Measurements from ENCODE around the gene KIAA1671.

The KIAA1671 gene

DNA sequence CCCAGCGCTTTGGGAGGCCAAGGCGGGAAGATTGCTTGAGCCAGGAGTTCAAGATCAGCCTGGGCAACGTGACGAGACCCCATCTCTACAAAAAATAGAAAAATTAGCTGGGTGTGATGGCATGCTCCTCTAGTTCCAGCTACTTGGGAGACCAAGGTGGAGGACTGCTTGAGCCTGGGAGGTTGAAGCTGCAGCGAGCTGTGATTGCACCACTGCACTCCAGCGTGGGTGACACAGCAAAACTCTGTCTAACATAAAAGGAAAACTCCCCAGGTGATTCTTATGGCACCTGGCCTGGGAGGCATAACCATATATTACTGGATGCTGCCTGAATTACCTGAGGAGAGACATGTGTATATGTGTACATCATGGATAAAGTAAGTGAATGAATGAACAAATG is 29.1 kb downstream of the KIAA1671 start:
- DNase-seq (ENCODE audit: low read depth), result no peak

DNA sequence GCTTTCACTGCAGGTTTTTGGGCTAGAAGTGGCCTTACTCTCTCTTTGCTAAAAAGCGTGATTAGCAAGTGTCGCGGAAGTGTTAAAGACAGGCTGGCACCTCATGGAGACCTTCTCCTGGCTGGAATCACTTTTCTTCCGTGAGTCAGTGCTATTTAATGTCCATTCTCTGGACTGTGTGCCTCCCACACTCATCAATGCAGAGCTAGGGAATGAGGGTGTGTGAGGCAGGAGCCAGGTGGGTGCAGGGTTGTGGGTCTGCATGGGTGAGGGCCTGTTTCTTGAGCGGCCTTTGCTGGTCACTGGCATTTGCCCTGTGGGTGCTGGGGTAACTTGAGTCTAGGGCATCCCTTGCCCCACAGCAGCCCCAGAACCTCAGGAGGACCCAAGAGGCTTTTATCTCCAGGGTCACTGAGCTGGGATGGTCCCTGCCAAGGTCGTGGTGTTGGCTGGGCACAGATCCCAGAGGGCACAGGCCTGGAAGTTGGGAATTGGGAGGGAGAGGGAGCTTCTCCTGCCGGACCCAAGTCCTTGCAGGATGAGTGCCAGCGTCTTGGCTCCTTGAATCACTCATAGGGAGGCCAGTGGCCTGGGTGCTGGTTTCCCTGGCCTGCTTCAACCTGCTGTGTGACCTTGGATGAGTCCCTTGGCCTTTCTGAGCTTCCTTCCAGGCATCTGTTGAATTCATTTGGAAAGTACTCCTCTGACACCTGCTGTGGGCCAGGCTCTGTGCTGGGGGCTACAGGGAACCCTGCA is 30.0 kb downstream of the KIAA1671 start:
- no peak for DNase-seq (ENCODE audit: low read depth)

- no peak for DNase-seq (ENCODE audit: low read depth)
Measured at GRCh38 chr22:24983151-24983550, 30.6 kb downstream of the KIAA1671 start.

DNA sequence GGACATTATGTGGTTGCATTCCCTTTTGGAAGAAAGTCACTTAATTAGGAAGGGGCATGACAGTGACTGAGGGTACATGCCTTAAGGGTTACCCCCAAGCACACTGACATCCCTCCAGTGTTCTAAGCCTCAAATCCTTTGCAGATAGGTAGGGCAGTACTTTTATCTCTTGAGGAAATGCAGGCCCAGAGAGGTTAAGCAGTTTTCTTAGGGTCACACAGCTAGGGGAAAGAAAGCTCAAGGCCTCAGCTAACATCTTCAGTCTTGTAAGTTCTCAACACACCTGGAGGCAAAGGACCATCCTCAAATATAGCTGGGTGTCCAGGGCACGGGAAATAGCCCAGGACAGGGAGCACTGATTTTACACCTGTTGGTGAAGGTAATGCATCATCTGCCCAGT is 31.6 kb downstream of the KIAA1671 start:
- DNase-seq (ENCODE audit: low read depth), result no peak

DNA sequence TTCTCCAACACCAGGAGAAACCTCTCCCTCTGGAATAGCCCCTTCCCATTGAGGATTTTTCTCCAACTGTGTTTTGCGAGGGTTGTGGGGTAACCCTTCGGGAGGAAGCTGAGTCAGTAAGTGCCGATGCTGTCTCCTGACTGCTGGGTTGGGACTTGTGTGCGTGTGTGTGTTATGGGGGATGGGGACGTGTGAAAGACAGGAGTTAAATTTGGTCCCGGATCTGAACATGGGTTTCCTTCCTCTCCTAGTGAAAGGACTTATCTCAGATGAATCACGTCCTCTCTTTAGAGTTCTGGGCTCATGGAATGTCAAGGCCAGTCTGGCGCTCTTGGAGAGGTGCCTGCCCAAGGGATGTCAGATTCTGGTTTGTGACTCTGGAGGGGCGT is 33.3 kb downstream of the KIAA1671 start:
- peak; percentile 92 for DNase-seq (ENCODE audit: low read depth)

- DNase-seq (ENCODE audit: low read depth), result no peak
Measured at GRCh38 chr22:24986816-24987215, 34.3 kb downstream of the KIAA1671 start.

GRCh38 chr22:24989135-24989534 is 36.6 kb downstream of the KIAA1671 start:
- DNase-seq (ENCODE audit: low read depth), result no peak

DNA sequence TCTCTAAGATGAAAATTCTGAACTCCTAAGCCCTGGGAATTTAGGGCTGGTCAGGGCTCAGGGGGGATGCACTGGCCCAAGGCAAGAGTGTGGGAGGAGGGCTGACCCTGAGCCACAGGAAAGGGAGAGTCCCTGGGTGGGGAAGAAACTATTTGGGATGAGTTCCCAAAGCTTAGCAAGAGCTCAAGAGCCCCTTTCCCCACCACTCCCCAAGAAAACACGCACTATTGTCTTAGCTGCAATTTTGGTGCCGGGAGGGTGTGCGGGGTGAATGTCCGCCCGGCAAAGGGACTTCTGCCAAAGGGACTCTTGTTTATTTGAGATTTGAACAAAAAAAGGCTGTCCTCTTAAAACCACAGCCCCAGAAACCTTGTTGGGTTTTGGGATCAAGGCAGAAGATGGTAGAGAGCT is 37.0 kb downstream of the KIAA1671 start:
- DNase-seq (ENCODE audit: low read depth), result no peak

GRCh38 chr22:24990344-24990905 is 37.9 kb downstream of the KIAA1671 start:
- no peak for DNase-seq (ENCODE audit: low read depth)

- DNase-seq (ENCODE audit: low read depth), result no peak
Measured at GRCh38 chr22:24992946-24993345, 40.4 kb downstream of the KIAA1671 start.

- no peak for DNase-seq (ENCODE audit: low read depth)
Measured at GRCh38 chr22:24994070-24994763, 41.7 kb downstream of the KIAA1671 start.

- DNase-seq (ENCODE audit: low read depth), result no peak
Measured at GRCh38 chr22:24995649-24996180, 43.2 kb downstream of the KIAA1671 start.

- peak; percentile 65 for DNase-seq (ENCODE audit: low read depth)
Measured at GRCh38 chr22:24996420-24996952, 44.0 kb downstream of the KIAA1671 start.

GRCh38 chr22:24997023-24997422 is 44.5 kb downstream of the KIAA1671 start:
- no peak for DNase-seq (ENCODE audit: low read depth)

GRCh38 chr22:25000686-25001085 is 48.2 kb downstream of the KIAA1671 start:
- DNase-seq (ENCODE audit: low read depth), result no peak

GRCh38 chr22:25002241-25002985 is 49.9 kb downstream of the KIAA1671 start:
- no peak for DNase-seq (ENCODE audit: low read depth)

GRCh38 chr22:25006354-25006753 is 53.8 kb downstream of the KIAA1671 start:
- no peak for DNase-seq (ENCODE audit: low read depth)

- peak; percentile 9 for DNase-seq (ENCODE audit: low read depth)
Measured at GRCh38 chr22:25007444-25008106, 55.1 kb downstream of the KIAA1671 start.

- no peak for DNase-seq (ENCODE audit: low read depth)
Measured at GRCh38 chr22:25008666-25009065, 56.1 kb downstream of the KIAA1671 start.

DNA sequence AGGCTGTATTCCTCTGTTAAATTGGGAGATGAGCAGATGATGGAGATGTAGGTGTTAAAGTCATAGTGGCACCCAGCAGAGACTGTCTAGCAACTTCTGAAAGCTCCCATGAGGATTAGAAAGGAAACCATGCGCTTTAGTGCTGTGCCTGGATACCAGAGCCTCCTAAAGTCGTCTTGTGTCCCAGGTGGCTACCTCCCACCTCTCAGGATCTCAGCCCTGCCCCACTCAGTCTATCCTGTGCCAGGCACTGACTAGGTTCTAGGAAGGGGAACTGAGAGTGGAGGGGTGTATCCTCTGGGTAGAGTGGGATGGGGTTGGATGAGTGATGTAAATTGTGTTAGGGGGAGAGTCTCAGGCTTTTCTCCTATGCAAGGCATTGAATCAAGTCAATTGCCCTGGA is 60.2 kb downstream of the KIAA1671 start:
- no peak for DNase-seq (ENCODE audit: low read depth)

DNA sequence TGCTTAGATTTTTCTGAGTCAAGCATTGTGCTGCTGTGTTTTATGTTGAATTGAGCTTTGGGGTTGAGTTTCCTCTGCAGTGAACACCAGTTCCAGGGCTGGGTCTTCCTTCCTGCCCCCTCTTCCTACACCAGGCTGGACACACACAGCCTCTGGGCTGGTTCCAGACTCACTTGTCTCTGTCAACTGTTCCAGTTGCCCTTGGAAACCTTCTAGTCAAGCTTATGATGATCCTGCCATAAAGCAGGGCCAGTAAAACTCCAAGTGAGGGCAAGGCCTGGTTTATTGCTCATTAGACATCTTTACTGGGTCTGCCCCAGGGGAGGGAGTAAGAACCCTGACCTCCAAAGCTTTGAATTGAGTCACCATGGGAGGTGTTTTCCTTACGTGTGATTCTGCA is 61.1 kb downstream of the KIAA1671 start:
- DNase-seq (ENCODE audit: low read depth), result peak; percentile 20

Measured in amniotic epithelial cell (primary cell).